Measurements from ENCODE around the gene NUDT21. TPM values are rescaled to one million over a fixed set of nuclear protein-coding genes. Genes with fewer than 3 reads are reported as not detected.

Gene NUDT21
- total RNA-seq, 1 experiment from 2014 or later = 218 TPM

- no peaks in the 10 kb centered on the region for H3K27me3 ChIP-seq (ENCODE audit: insufficient read depth, low read length)
- ChIA-PET RAD21 (ENCODE audit: low non-redundant PET in 1 of 2, low total read pairs in 2 of 2, uncharacterized antibody in 2 of 2, unreplicated experiment in 2 of 2) (no interaction called here), POLR2A (no interaction called here), CTCF (no interaction called here)
- H3K4me1 ChIP-seq (ENCODE audit: control insufficient read depth in 1 of 2, insufficient read depth in 2 of 2, low read length in 2 of 2) = no peaks in the 10 kb centered on the region
- intact Hi-C loops (cut with micrococcal nuclease) = no loop called here
- no peak overlapping the region for H3K9ac ChIP-seq (ENCODE audit: low read length)
- H3K27ac ChIP-seq (ENCODE audit: low read depth, low read length) = no peak overlapping the region
- H3K79me2 ChIP-seq (ENCODE audit: insufficient read depth, low read length) = 0 out of 2 replicates have a peak, but pooled peaks cover 5% of the 10 kb centered on the region
- TF ChIP-seq EZH2 (IDR thresholded peaks at IDR 0.05) (no peak), ZFX (IDR thresholded peaks at IDR 0.05) (no peak), ATF3 (IDR thresholded peaks at IDR 0.05) (no peak), POLR2AphosphoS5 (IDR thresholded peaks at IDR 0.05; ENCODE audit: low read depth, low read length) (no peak), SRF (IDR thresholded peaks at IDR 0.05; ENCODE audit: low read depth) (no peak), CTCF (IDR thresholded peaks at IDR 0.05 in 2 of 3, conservative IDR thresholded peaks at IDR 0.05 in 1 of 3; ENCODE audit: borderline replicate concordance in 1 of 3, insufficient read depth in 1 of 3, low read depth in 2 of 3, low read length in 2 of 3) (no peak), ZNF274 (IDR thresholded peaks at IDR 0.05; ENCODE audit: low read depth, low read length) (no peak), JUND (IDR thresholded peaks at IDR 0.05) (no peak), EGR1 (IDR thresholded peaks at IDR 0.05; ENCODE audit: low read depth) (no peak), SP1 (IDR thresholded peaks at IDR 0.05; ENCODE audit: low read depth) (no peak), RAD21 (IDR thresholded peaks at IDR 0.05; ENCODE audit: low read depth) (no peak), REST (IDR thresholded peaks at IDR 0.05; ENCODE audit: low read depth) (no peak), CEBPB (IDR thresholded peaks at IDR 0.05; ENCODE audit: low read depth) (no peak), TCF7L2 (IDR thresholded peaks at IDR 0.05; ENCODE audit: borderline replicate concordance, extremely low read depth, insufficient read depth, insufficient read length) (no peak), CBX3 (IDR thresholded peaks at IDR 0.05; ENCODE audit: low read depth) (no peak)
- peaks cover 38 to 39% of the 10 kb centered on the region in 2 experiments for H3K36me3 ChIP-seq (ENCODE audit: control insufficient read depth in 1 of 2, insufficient read depth in 2 of 2, low read length in 2 of 2)
- no peak for DNase-seq (ENCODE audit: low read depth, low spot score)
- no peak overlapping the region for H2AFZ ChIP-seq (ENCODE audit: low read depth, low read length, poor library complexity, severe bottlenecking)
- H3K4me2 ChIP-seq (ENCODE audit: low read length) = no peak overlapping the region
- H3K9me2 ChIP-seq (ENCODE audit: insufficient read depth) = no peaks in the 10 kb centered on the region
- no TSS peak for BruUV-seq (replicated peaks)
- H3K9me3 ChIP-seq (ENCODE audit: control insufficient read depth in 1 of 2, insufficient read depth in 1 of 2, low read depth in 1 of 2, low read length in 2 of 2) = no peaks in the 10 kb centered on the region
- no peaks in the 10 kb centered on the region for H4K20me1 ChIP-seq (ENCODE audit: insufficient read depth)
- H3K4me3 ChIP-seq (replicated peaks in 1 of 2; ENCODE audit: low read depth in 1 of 2, low read length in 2 of 2) = no peak overlapping the region
- ATAC-seq = no peak
Observed at GRCh38 chr16:56405977-56406672, 45.0 kb downstream of the NUDT21 start.

All from HCT116 (cell line).